ENCODE measurements around the gene WDR7. TPM values are rescaled to one million over a fixed set of nuclear protein-coding genes. Genes with fewer than 3 reads are reported as not detected.

Gene WDR7
- total and polyA plus RNA-seq, 2 experiments from 2014 or later: 7.0 to 14.8 TPM

GRCh38 chr18:56645415-56646016 lies 5.6 kb upstream of the WDR7 start:
- DNase-seq (ENCODE audit: low spot score) (peak; percentile 58), ATAC-seq (no peak)
- no peaks in the 10 kb centered on the region for H3F3A ChIP-seq (replicated peaks; ENCODE audit: low read depth)
- Mint-ChIP-seq H3K9me3 (no peaks in the 10 kb centered on the region), H3K4me1 (peaks cover 2% of the 10 kb centered on the region), H3K4me3 (no peak overlapping the region), H3K27ac (no peak overlapping the region), H3K27me3 (ENCODE audit: insufficient read depth, low read depth, poor library complexity) (no peaks in the 10 kb centered on the region), H3K36me3 (ENCODE audit: low read depth) (no peaks in the 10 kb centered on the region)
- H2AFZ ChIP-seq: no peak overlapping the region
- no peaks in the 10 kb centered on the region for H3K36me3 ChIP-seq (ENCODE audit: insufficient read depth)
- no peak overlapping the region for H3K27ac ChIP-seq (ENCODE audit: low read depth)
- 0 out of 2 replicates have a peak, but pooled peaks cover 2% of the 10 kb centered on the region for H3K4me1 ChIP-seq (ENCODE audit: insufficient read depth)
- H3K79me2 ChIP-seq (replicated peaks; ENCODE audit: insufficient read depth): no peaks in the 10 kb centered on the region
- no peaks in the 10 kb centered on the region for H3K27me3 ChIP-seq (ENCODE audit: insufficient read depth)
- H3K9me2 ChIP-seq (ENCODE audit: insufficient read depth): no peaks in the 10 kb centered on the region
- TF ChIP-seq CTCF (conservative IDR thresholded peaks at IDR 0.05; ENCODE audit: low read depth in 2 of 2): peak; percentile 41 to 65
- no peak for TF ChIP-seq ZNF331 (CRISPR knock-in tag; IDR thresholded peaks at IDR 0.05; ENCODE audit: low read depth)
- no peak overlapping the region for H3K4me3 ChIP-seq
- no peak overlapping the region for H3K4me2 ChIP-seq
- H4K20me1 ChIP-seq (replicated peaks; ENCODE audit: insufficient read depth): no peaks in the 10 kb centered on the region

- ATAC-seq: no peak
- peaks cover 3% of the 10 kb centered on the region for H3K27me3 Mint-ChIP-seq (ENCODE audit: insufficient read depth, low read depth, poor library complexity)
- TF ChIP-seq, protein P1, sequence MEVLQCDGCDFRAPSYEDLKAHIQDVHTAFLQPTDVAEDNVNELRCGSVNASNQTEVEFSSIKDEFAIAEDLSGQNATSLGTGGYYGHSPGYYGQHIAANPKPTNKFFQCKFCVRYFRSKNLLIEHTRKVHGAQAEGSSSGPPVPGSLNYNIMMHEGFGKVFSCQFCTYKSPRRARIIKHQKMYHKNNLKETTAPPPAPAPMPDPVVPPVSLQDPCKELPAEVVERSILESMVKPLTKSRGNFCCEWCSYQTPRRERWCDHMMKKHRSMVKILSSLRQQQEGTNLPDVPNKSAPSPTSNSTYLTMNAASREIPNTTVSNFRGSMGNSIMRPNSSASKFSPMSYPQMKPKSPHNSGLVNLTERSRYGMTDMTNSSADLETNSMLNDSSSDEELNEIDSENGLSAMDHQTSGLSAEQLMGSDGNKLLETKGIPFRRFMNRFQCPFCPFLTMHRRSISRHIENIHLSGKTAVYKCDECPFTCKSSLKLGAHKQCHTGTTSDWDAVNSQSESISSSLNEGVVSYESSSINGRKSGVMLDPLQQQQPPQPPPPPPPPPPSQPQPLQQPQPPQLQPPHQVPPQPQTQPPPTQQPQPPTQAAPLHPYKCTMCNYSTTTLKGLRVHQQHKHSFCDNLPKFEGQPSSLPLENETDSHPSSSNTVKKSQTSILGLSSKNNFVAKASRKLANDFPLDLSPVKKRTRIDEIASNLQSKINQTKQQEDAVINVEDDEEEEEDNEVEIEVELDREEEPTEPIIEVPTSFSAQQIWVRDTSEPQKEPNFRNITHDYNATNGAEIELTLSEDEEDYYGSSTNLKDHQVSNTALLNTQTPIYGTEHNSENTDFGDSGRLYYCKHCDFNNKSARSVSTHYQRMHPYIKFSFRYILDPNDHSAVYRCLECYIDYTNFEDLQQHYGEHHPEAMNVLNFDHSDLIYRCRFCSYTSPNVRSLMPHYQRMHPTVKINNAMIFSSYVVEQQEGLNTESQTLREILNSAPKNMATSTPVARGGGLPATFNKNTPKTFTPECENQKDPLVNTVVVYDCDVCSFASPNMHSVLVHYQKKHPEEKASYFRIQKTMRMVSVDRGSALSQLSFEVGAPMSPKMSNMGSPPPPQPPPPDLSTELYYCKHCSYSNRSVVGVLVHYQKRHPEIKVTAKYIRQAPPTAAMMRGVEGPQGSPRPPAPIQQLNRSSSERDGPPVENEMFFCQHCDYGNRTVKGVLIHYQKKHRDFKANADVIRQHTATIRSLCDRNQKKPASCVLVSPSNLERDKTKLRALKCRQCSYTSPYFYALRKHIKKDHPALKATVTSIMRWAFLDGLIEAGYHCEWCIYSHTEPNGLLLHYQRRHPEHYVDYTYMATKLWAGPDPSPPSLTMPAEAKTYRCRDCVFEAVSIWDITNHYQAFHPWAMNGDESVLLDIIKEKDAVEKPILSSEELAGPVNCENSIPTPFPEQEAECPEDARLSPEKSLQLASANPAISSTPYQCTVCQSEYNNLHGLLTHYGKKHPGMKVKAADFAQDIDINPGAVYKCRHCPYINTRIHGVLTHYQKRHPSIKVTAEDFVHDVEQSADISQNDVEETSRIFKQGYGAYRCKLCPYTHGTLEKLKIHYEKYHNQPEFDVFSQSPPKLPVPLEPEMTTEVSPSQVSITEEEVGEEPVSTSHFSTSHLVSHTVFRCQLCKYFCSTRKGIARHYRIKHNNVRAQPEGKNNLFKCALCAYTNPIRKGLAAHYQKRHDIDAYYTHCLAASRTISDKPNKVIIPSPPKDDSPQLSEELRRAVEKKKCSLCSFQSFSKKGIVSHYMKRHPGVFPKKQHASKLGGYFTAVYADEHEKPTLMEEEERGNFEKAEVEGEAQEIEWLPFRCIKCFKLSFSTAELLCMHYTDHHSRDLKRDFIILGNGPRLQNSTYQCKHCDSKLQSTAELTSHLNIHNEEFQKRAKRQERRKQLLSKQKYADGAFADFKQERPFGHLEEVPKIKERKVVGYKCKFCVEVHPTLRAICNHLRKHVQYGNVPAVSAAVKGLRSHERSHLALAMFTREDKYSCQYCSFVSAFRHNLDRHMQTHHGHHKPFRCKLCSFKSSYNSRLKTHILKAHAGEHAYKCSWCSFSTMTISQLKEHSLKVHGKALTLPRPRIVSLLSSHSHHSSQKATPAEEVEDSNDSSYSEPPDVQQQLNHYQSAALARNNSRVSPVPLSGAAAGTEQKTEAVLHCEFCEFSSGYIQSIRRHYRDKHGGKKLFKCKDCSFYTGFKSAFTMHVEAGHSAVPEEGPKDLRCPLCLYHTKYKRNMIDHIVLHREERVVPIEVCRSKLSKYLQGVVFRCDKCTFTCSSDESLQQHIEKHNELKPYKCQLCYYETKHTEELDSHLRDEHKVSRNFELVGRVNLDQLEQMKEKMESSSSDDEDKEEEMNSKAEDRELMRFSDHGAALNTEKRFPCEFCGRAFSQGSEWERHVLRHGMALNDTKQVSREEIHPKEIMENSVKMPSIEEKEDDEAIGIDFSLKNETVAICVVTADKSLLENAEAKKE (CRISPR knock-in tag; IDR thresholded peaks at IDR 0.05): no peak
- no peak for TF ChIP-seq NANOG (IDR thresholded peaks at IDR 0.05; ENCODE audit: borderline replicate concordance)
- TF ChIP-seq ZNF331 (CRISPR knock-in tag; IDR thresholded peaks at IDR 0.05; ENCODE audit: low read depth): no peak
- TF ChIP-seq EZH2phosphoT487 (IDR thresholded peaks at IDR 0.05; ENCODE audit: unreplicated experiment): no peak
- TF ChIP-seq STAT1 (IDR thresholded peaks at IDR 0.05; ENCODE audit: unreplicated experiment): no peak
- no peak for TF ChIP-seq CREB1 (CRISPR knock-in tag; IDR thresholded peaks at IDR 0.05; ENCODE audit: low read depth)
- TF ChIP-seq JUNB (IDR thresholded peaks at IDR 0.05; ENCODE audit: unreplicated experiment): no peak
- TF ChIP-seq POLR2AphosphoS5 (IDR thresholded peaks at IDR 0.05; ENCODE audit: low read depth): no peak
- no peak for TF ChIP-seq REST (IDR thresholded peaks at IDR 0.05; ENCODE audit: unreplicated experiment)
Observed at GRCh38 chr18:56647071-56647470, 4.1 kb upstream of the WDR7 start.

More at GRCh38 chr18:56647071-56647470, 4.1 kb upstream of the WDR7 start:
- Histone ChIP-seq H3K9me2 (ENCODE audit: insufficient read depth) (no peaks in the 10 kb centered on the region), H3K4me3 (no peak overlapping the region), H3K4me1 (ENCODE audit: insufficient read depth) (peaks cover 7% of the 10 kb centered on the region), H2AFZ (no peak overlapping the region), H3F3A (replicated peaks; ENCODE audit: low read depth) (0 out of 2 replicates have a peak, but pooled peaks cover 8% of the 10 kb centered on the region), H3K4me2 (no peak overlapping the region), H4K20me1 (replicated peaks; ENCODE audit: insufficient read depth) (peaks cover 3% of the 10 kb centered on the region; the same call in 1 of the 2 replicates), H3K27ac (ENCODE audit: low read depth) (no peak overlapping the region), H3K27me3 (ENCODE audit: insufficient read depth) (no peaks in the 10 kb centered on the region), H3K79me2 (replicated peaks; ENCODE audit: insufficient read depth) (peaks cover 5% of the 10 kb centered on the region), H3K36me3 (ENCODE audit: insufficient read depth) (no peaks in the 10 kb centered on the region)
- DNase-seq (ENCODE audit: low spot score): no peak
- Mint-ChIP-seq H3K36me3 (ENCODE audit: low read depth) (no peaks in the 10 kb centered on the region), H3K4me3 (no peak overlapping the region), H3K4me1 (peaks cover 9% of the 10 kb centered on the region), H3K9me3 (no peaks in the 10 kb centered on the region), H3K27ac (no peak overlapping the region)
